GM19455 (cell line): ENCODE results near the gene TALDO1.

ENCODE experiments used
- ATAC-seq: cut with Tn5 transposase; IDR thresholded peaks from one replicate; pipeline ENCODE4 v1.9.1; 2021; ENCODE audit not compliant: unreplicated experiment

TALDO1 gene

GRCh38 chr11:714436-714835 lies 32.8 kb upstream of the TALDO1 start:
- no peak for ATAC-seq

- no peak for ATAC-seq
Measured at GRCh38 chr11:719214-720016, 27.8 kb upstream of the TALDO1 start.

- ATAC-seq, result no peak
Measured at GRCh38 chr11:720017-720641, 27.1 kb upstream of the TALDO1 start.

GRCh38 chr11:720642-721246 lies 26.5 kb upstream of the TALDO1 start:
- no peak for ATAC-seq

GRCh38 chr11:721247-721740 lies 26.0 kb upstream of the TALDO1 start:
- ATAC-seq, result no peak

GRCh38 chr11:721741-722345 lies 25.4 kb upstream of the TALDO1 start:
- ATAC-seq, result no peak

- ATAC-seq, result no peak
Measured at GRCh38 chr11:722346-722811, 24.9 kb upstream of the TALDO1 start.

GRCh38 chr11:723120-723883 lies 24.0 kb upstream of the TALDO1 start:
- ATAC-seq, result no peak

- ATAC-seq, result no peak
Measured at GRCh38 chr11:724049-724777, 23.1 kb upstream of the TALDO1 start.

GRCh38 chr11:724778-725386 lies 22.4 kb upstream of the TALDO1 start:
- ATAC-seq, result no peak

- ATAC-seq, result no peak
Measured at GRCh38 chr11:725624-726202, 21.6 kb upstream of the TALDO1 start.

GRCh38 chr11:726278-727220 lies 20.7 kb upstream of the TALDO1 start:
- no peak for ATAC-seq

GRCh38 chr11:727281-727701 lies 20.0 kb upstream of the TALDO1 start:
- ATAC-seq, result no peak

- no peak for ATAC-seq
Measured at GRCh38 chr11:727859-728748, 19.2 kb upstream of the TALDO1 start.

GRCh38 chr11:728901-729491 lies 18.3 kb upstream of the TALDO1 start:
- no peak for ATAC-seq

- ATAC-seq, result no peak
Measured at GRCh38 chr11:729492-730074, 17.7 kb upstream of the TALDO1 start.
